ENCODE results near the gene KHSRP. TPM values are rescaled to one million over a fixed set of nuclear protein-coding genes. Genes with fewer than 3 reads are reported as not detected.
A peak's percentile ranks its signal among the peaks of the same experiment; 100 is the strongest.

KHSRP gene
- total and polyA plus RNA-seq, 2 of the 13 experiments (the other 11 are each of a cell fraction or from before 2014, with no cell fraction given), result 72.1 to 129 TPM

DNA sequence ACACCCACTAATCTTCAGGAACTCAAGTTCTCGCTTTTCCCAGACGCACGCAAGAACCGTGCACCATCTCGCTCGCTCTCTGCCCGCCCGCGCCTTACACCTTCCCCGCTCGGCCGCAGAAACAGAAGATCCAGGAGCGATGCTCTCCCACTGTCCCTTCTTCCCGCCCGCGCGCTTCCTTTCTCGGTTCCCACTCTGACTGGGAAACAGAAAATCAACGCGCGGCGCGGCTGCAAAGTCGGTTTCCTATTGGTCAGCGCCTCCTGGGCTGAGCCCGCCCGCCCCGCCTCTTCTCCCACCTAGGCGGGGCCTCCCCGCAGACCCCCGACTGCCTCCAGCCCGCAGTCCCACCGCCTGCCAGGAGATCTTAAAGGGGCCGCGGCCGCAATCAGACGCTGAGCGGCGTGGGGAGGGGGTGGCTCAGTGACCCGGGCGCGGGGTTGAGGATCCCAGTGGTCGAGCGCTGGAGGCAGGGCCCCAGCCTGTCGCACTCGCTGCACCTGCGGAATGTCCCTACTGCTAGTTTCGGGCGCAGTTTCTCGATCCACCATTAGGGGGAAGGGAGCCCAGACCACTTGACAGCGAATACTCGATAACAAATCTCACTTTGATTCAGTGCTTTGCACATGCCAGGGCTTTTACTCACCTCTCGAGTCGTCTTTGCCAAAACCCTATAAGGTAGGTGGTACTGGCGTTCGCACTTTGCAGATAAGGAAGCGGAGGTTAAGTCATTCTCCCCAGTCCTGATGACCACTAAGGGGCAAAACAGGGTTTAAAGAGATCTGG, 35.7 kb upstream of the KHSRP start (continued):
- TF ChIP-seq, protein P1, sequence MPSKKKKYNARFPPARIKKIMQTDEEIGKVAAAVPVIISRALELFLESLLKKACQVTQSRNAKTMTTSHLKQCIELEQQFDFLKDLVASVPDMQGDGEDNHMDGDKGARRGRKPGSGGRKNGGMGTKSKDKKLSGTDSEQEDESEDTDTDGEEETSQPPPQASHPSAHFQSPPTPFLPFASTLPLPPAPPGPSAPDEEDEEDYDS (CRISPR knock-in tag; IDR thresholded peaks at IDR 0.05), result peak; percentile 72
- TF ChIP-seq, protein P2, sequence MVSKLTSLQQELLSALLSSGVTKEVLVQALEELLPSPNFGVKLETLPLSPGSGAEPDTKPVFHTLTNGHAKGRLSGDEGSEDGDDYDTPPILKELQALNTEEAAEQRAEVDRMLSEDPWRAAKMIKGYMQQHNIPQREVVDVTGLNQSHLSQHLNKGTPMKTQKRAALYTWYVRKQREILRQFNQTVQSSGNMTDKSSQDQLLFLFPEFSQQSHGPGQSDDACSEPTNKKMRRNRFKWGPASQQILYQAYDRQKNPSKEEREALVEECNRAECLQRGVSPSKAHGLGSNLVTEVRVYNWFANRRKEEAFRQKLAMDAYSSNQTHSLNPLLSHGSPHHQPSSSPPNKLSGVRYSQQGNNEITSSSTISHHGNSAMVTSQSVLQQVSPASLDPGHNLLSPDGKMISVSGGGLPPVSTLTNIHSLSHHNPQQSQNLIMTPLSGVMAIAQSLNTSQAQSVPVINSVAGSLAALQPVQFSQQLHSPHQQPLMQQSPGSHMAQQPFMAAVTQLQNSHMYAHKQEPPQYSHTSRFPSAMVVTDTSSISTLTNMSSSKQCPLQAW (CRISPR knock-in tag; IDR thresholded peaks at IDR 0.05), result peak; percentile 81
- no peak; the same call in 1 of the 2 replicates for TF ChIP-seq ZC3H4 (CRISPR knock-in tag; IDR thresholded peaks at IDR 0.05; ENCODE audit: borderline replicate concordance)
- TF ChIP-seq FOXM1 (CRISPR knock-in tag; IDR thresholded peaks at IDR 0.05), result no peak
- no peak for TF ChIP-seq ATF7 (IDR thresholded peaks at IDR 0.05)
- 0 out of 2 replicates have a peak, but pooled peaks have one; percentile 31 for TF ChIP-seq ATF7 (CRISPR knock-in tag; IDR thresholded peaks at IDR 0.05)
- 0 out of 2 replicates have a peak, but pooled peaks have one; percentile 41 for TF ChIP-seq SNAPC2 (CRISPR knock-in tag; IDR thresholded peaks at IDR 0.05)
- TF ChIP-seq ZNF761 (CRISPR knock-in tag; conservative IDR thresholded peaks at IDR 0.05), result 0 out of 2 replicates have a peak, but pooled peaks have one; percentile 81
- TF ChIP-seq, protein P3, sequence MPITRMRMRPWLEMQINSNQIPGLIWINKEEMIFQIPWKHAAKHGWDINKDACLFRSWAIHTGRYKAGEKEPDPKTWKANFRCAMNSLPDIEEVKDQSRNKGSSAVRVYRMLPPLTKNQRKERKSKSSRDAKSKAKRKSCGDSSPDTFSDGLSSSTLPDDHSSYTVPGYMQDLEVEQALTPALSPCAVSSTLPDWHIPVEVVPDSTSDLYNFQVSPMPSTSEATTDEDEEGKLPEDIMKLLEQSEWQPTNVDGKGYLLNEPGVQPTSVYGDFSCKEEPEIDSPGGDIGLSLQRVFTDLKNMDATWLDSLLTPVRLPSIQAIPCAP (CRISPR knock-in tag; IDR thresholded peaks at IDR 0.05; ENCODE audit: low read depth), result no peak
- TF ChIP-seq HNRNPK (IDR thresholded peaks at IDR 0.05; ENCODE audit: low read depth, low read length, poor library complexity, severe bottlenecking), result peak; percentile 4
- TF ChIP-seq HNRNPLL (IDR thresholded peaks at IDR 0.05; ENCODE audit: low read depth, low read length, poor library complexity, severe bottlenecking), result peak; percentile 68
- peak; percentile 55; the same call in 1 of the 2 replicates for TF ChIP-seq SMAD1 (CRISPR knock-in tag; IDR thresholded peaks at IDR 0.05; ENCODE audit: borderline replicate concordance, low read depth)
- TF ChIP-seq, protein P4, sequence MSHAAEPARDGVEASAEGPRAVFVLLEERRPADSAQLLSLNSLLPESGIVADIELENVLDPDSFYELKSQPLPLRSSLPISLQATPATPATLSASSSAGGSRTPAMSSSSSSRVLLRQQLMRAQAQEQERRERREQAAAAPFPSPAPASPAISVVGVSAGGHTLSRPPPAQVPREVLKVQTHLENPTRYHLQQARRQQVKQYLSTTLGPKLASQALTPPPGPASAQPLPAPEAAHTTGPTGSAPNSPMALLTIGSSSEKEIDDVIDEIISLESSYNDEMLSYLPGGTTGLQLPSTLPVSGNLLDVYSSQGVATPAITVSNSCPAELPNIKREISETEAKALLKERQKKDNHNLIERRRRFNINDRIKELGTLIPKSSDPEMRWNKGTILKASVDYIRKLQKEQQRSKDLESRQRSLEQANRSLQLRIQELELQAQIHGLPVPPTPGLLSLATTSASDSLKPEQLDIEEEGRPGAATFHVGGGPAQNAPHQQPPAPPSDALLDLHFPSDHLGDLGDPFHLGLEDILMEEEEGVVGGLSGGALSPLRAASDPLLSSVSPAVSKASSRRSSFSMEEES (CRISPR knock-in tag; IDR thresholded peaks at IDR 0.05), result peak; percentile 38; the same call in 1 of the 2 replicates
- TF ChIP-seq ZNF775 (CRISPR knock-in tag; IDR thresholded peaks at IDR 0.05; ENCODE audit: borderline replicate concordance), result 0 out of 2 replicates have a peak, but pooled peaks have one; percentile 69
- peak; percentile 74 for TF ChIP-seq ZMYM3 (CRISPR knock-in tag; IDR thresholded peaks at IDR 0.05)
- TF ChIP-seq, protein P5, sequence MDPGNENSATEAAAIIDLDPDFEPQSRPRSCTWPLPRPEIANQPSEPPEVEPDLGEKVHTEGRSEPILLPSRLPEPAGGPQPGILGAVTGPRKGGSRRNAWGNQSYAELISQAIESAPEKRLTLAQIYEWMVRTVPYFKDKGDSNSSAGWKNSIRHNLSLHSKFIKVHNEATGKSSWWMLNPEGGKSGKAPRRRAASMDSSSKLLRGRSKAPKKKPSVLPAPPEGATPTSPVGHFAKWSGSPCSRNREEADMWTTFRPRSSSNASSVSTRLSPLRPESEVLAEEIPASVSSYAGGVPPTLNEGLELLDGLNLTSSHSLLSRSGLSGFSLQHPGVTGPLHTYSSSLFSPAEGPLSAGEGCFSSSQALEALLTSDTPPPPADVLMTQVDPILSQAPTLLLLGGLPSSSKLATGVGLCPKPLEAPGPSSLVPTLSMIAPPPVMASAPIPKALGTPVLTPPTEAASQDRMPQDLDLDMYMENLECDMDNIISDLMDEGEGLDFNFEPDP (CRISPR knock-in tag; conservative IDR thresholded peaks at IDR 0.05), result no peak
- TF ChIP-seq REPIN1 (CRISPR knock-in tag; IDR thresholded peaks at IDR 0.05; ENCODE audit: borderline replicate concordance, low read depth), result peak; percentile 72
- TF ChIP-seq NFYB (CRISPR knock-in tag; IDR thresholded peaks at IDR 0.05), result peak; percentile 81
- TF ChIP-seq NCOA1 (CRISPR knock-in tag; IDR thresholded peaks at IDR 0.05), result peak; percentile 49; the same call in 1 of the 2 replicates
- peak; percentile 30; the same call in 1 of the 2 replicates for TF ChIP-seq SP5 (CRISPR knock-in tag; IDR thresholded peaks at IDR 0.05; ENCODE audit: borderline replicate concordance, low read depth)
- TF ChIP-seq ELF4 (CRISPR knock-in tag; IDR thresholded peaks at IDR 0.05; ENCODE audit: borderline replicate concordance), result no peak
- TF ChIP-seq, protein P6, sequence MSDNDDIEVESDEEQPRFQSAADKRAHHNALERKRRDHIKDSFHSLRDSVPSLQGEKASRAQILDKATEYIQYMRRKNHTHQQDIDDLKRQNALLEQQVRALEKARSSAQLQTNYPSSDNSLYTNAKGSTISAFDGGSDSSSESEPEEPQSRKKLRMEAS (IDR thresholded peaks at IDR 0.05), result 0 out of 2 replicates have a peak, but pooled peaks have one; percentile 42
- peak; percentile 92 for TF ChIP-seq ZBTB7B (CRISPR knock-in tag; IDR thresholded peaks at IDR 0.05)
